Stimulated activated CD8-positive, alpha-beta memory T cell treated with anti-CD3 and anti-CD28 coated beads, Interleukin-4, amount 100 ng/mL, for 24 hours (primary cell): ENCODE results near the gene SRPK3.

Experiments used
- DNase-seq: peaks from one replicate; pipeline ENCODE4 v3.0.0-alpha.2; 2020; ENCODE audit warnings: low read depth

The SRPK3 gene

DNA sequence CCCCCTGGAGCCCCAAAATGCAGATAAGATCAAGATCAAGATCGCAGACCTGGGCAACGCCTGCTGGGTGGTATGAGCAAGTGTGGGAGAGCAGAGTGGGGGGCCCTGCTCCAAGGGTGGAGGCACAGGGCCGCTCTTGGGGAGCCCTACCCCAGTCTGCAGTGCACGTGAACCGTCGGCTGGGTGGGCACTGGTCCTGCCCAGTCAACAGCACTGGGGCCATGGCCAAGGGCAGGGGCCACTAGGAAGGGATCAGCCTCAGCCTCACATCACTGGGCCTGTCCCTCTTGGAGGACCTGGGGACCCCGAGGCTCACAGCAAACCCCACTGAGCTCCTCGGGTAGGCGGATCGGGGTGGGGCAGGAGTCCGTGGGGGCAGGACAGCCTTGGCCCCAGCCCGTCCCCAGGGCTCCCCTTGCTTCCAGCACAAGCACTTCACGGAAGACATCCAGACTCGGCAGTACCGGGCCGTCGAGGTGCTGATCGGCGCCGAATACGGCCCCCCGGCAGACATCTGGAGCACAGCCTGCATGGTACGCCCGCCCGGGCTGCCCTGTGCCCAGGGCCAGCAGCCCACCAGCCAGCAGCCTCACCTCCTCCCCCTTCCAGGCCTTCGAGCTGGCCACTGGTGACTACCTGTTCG lies 3.6 kb downstream of the SRPK3 start:
- no peak for DNase-seq

DNA sequence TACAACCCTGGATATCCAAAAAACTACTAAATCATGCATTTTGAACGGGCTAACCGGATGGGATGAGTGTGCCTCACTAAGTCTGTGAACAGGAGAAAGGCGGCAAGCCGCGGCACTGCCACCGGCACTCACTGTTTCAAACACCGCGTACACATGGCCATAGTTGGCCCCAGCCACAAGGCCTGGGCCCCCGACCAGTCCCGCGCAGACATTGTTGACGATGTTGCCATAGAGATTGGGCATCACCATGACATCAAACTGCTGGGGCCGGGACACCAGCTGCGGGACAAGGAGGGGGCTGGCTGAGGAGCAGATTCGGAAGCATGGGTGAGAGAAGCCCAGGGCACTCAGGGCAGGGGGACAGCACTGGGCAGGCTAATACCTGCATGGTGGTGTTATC lies 5.8 kb downstream of the SRPK3 start:
- no peak for DNase-seq

DNA sequence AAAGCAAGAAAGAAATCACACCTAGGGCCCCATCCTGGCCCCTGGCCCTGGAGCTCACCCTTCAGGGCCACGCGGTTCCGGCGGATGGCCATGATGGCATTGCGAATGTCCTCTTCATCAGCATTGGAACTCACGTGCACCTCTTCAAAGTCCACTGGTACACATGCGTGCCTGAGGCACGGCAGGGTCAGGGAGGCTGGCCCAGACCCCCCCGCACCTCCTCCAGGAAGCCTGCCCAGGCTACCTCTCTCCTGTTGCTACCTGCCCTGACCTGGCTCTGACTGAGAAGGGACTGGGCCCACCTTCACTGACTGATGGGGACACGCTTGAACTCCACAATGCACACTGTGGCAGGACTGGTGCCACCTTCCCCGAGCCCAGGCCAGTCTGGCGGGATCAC lies 8.8 kb downstream of the SRPK3 start:
- DNase-seq, result no peak

DNA sequence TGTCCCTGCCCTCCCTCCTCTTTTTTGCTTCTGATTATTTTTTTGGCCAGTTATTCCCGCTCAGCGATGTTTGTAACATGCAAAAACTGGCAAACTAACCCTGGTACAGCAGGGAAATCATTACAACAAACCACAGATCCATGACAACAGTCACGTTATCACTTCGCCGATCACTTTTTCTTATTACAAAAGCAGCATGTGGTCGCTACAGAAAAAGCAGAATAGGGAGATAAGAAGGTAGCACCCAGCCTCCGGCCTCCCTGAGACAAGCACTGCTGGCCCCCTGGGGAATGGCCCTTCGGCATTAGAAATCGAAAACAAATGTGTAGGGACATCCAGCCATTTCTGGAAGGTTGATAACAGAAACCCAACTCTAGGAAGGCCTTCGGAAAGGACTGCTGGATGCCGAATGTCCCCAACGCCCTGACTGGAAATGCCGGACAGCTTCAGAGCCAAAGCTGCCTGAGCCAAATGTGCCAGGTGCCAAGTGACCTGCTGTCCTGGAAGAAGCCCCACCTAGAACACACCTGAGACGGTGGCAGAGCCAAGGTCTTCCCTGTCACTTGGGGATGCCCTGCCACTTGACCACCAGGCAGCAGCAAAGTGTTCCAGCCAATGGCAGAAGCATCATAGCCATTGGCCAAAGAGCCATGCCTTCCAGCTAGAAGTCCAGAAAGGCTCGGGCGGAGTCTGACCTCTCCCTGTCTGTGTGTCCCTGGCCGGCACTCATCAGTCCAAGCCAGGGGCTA lies 10.4 kb downstream of the SRPK3 start:
- DNase-seq, result no peak

DNA sequence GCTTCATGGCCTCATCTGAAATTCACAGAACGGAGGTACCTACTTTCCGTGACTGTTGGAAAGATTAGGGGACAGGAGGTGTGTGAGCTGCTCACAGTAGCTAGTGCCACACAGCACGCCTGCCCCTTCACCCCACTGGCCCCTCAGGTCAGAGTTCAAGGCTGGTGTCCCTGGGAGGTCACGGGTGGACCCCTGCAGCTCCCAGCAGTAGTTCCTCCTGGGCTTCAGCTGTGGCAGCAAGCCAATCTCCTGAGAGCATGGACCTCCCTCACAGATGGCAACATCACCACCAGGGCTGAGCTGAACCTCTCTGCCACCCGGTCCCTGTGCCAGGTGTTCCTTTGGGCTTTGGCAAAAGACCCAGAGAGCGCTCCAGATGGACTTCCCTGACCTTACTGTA lies 11.5 kb downstream of the SRPK3 start:
- no peak for DNase-seq

DNA sequence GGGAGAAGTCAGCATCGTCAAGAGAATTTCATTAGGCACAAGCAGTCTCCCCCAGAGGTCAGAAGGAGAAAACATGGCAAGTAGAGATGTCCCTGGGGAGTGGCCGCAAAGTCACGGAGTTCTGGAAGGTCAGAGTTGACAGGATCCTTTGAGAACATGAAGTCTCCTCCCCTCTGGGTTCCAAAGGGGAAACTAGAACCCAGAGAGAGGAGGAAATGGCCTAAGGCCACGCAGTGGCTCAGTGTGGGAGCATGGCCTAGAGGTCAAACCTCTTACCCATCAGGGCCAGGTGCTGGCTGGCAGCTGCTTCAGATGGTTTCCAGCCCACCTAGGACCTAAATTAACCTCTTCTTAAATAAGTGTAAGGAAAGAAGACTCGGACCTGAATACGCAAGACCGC lies 12.4 kb downstream of the SRPK3 start:
- no peak for DNase-seq

DNA sequence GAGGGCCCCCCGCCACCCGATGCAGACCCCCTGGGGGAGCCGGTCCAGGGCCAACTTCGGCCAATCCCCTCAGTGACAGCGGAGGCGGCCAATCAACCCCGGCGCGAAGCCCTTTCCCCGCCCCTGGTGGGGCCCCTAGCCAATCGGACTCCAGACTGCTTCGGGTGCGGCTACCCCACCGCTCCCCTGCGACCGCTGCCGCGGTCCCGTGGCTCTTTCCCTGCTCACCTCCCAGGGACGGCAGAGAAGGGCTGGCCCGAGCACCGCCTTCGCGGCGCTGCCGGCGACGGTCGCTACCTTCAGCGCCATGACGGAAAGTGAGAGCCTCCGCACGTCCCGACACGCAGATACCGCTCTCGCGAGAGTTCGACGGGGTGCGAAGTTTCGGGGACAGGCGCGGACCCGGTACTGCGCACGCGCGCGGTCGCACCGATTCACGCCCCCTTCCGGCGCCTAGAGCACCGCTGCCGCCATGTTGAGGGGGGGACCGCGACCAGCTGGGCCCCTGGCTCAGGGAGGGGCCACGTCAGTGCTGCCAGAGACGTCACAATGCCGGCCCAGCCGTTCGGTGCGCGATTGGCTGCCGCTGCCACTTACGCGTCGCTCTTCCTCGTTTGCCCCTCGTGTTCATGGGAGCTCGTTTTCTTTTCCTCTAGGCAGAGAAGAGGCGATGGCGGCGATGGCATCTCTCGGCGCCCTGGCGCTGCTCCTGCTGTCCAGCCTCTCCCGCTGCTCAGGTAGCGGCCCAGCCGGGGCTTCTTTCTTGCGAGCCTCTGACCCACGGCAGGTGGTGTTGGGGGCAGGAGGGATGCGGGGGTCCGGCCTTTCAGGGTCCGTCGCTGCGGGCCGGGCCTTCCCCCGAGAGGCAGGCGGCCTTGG lies 13.4 kb downstream of the SRPK3 start, which contains the start of the genes IDH3G and SSR4:
Gene IDH3G (minus strand): TSS at position 358 of the 879 bp plus-strand sequence. CDS start 49 bp downstream, at position 309.
Gene SSR4 (plus strand): TSS at position 651 of the 879 bp plus-strand sequence. CDS start 20 bp downstream, at position 671.
- DNase-seq, result peak; percentile 85

DNA sequence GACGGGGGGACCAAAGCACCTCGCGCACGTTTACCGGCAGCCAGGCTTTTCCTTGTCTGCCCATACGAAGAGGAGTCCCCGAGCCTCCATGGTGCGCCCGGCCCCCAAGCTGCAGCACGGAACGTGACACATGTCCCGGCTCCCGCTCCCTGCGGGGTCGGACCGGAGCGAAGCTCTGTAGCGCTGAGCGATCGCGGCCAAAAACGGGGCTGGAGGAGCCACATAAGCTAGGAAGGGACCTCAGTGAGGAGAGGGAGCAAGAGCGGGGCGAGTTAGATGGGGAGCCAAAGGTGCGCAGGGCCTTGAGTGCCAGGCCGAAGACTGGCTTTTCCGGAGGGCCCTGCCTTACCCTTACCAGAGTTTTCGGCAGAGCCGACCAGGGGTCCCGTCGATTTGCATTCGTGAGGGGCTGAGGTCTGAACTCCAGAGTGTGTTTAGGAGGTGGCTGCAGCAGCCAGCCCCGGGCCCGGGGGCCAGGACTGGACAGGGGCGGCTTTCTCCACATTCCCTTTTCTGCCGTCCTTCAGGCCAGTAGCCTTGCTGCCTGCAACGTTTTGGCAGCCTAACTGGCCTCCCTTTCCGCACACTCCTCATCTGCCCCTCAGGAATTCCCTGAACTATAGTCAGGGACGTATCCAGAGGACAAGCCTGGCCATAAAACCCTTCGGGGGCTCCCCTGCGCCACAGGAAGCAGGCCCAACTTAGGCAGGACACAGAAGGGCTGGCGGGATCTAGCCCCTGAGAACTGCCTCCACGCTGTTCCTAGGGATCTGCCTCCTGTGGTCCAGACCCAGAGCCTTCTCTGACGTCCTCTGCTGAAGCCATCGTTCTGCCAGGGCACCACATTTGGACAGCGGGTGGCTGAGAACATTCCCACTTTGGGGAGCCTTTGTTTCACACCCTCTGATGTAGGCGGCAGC lies 14.3 kb downstream of the SRPK3 start:
- no peak for DNase-seq

DNA sequence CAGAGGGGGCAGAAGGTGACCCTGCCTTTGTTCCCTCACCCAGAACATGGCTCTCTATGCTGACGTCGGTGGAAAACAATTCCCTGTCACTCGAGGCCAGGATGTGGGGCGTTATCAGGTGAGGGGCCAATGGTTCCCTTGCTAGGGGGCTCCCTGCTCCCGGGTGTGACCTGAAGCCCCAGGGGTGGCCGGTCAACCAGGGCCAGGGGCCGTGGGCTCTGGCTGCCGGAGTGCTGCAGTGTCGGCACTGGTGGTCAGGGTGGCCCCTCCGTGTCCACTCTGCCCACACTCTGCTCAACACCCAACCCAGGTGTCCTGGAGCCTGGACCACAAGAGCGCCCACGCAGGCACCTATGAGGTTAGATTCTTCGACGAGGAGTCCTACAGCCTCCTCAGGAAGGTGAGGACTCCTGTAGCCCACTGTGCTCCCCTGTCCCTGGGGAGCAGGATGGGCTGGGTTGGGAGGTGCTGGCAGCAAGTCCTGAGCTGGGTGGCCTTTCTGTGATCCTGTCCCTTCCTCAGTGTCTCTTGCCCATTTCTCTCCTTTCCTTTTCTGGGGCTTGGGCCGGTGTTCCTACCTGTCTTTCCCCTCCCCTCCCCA lies 16.7 kb downstream of the SRPK3 start:
- DNase-seq, result no peak

DNA sequence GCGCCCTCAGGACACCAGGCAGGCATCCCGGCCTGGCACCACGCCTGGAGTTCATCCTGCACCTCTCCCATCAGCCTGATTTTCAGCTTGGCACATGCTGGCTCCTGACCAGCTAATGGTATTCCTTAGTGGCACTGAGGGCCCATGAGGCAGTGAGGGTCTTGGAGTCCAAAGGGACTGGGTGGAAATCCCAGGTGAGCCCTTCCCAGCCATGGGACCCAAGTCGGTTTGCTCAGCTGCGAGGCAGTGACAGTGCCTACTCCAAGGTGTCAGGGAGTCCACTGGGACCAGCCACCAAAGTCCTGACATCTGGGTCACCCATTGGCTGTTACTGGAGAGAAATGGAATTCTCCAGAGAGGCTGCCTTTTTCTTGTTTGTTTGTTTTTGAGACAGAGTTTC lies 18.5 kb downstream of the SRPK3 start:
- DNase-seq, result no peak

DNA sequence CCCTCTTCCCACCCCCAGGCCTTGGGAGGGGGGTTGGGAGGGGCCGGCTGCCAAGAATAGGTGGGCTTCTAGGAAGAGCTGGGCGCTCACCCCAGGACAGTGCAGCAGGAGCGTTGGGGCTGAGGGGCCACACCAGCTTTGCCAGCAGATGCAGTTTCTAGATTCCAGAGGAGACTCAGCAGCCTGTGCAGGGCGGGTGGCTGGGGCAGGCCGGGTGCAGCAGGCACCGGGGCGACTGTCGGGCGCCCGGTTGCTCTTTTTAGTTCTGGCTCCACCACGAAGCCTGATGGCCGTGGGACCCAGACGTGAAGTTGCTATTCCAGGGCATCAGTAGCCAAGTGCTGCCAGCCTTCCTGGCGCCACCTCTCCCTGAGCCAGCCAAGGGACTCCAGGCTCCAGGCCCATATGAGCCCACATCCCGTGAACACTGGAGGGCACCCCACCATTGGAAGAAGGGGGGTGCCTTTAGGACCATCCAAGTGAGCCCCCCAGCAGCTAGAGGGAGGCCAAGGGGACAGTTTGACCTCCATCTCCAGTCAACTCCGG lies 19.4 kb downstream of the SRPK3 start:
- no peak for DNase-seq

DNA sequence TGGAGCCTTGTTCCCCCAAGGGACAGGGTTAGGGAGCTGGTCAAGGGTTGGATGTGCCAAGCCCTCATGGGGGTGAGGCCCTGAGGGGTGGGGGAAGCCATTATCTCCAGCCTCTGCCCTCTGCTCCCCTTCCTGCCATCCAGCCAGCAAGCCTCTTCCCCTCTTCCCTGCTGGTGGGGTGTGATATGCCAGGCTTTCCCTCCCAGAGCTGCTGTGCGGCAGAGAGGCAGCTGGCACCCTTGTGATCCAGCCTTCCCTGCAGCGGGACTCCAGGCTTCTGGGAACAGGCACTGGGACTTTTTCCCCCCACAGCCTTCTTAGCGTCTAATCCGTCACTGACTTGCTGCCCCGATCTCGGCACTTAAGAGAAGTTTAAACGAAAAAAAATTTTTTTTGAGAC lies 19.9 kb downstream of the SRPK3 start:
- no peak for DNase-seq

DNA sequence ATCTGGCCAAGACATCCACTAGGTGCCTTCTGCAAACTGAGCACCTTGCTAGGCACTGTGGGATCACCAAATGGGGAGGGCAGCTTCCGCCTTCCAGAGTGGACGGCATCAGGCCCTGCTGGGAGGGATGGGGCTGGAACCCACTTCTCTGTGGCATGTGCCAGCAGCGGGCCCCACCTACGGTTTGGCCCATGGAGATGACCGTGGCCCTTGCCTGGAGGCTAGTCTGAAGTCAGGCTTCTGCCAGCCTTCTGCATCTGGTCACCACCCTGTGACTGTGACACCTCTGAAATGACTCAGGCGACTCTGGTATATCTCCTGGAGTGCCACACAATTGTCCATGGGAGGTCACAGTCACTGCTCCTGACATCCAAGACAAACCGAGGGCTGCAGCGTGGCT lies 20.8 kb downstream of the SRPK3 start:
- no peak for DNase-seq

DNA sequence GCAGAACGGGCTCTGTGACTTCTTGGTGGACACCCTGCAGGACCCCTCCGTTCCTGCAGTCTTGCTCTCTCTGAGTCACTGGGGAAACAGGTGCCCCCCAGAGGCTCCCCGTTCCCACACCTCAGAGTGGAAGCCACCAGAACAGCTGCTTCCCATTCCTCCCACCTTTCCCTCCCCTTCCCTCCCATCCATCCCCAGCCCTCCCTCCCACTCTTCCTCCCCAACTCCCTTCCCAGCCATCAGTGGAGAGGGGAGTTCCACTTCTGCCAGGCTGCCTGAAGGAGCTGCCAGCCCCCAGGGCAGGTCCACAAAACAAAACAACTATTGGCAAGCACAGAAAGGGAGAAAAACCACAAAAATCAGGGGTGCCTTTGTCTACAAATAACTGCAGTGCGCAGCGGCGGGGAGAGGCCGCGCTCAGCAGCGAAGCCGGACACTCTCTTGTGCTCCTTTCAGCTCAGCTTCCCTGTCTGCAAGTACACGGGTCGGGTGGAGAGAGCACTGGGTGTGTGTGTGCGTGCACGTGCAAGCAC lies 21.7 kb downstream of the SRPK3 start:
- no peak for DNase-seq

DNA sequence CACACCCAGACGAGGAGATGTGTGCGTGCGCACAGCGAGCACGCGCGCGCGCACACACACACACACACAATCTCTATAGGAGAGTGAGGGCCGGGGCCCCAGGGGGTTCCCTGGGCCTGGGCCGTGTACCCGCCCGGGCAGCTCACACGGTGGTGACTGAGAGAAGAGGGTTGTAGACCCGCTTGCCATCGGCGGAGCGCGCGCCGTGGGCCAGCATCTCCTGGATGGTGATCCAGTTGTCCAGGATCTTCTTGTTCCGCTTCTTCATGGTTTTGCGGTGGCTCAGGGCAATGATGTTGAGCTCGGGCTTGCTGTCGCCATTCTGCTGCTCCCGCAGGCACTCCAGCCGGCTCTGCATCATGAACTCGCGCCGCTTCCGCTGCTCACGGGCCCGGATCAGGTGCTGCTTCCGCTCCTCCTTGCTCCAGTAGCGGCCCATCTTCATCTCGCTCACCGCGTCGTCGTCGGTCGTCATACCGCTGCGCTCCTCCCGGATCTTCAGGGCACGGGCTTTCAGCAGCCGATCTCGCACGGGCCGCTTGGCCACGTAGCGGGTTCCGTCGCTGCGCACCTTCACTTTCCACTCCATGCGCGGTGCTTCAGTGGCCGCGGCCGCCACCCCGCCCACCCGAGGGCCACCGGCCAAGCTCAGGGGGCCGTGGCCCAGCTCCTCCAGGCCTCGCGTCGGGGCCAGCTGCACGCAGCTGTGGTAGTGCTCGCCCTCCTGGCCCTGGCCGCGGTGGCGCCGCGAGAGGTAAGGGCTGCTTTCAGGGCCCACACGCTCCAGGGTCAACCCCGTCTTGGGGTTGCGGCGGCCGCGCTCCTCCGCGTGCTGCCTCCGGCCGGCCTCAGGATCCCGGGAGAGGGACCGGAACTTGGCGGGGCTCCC lies 22.6 kb downstream of the SRPK3 start:
- no peak for DNase-seq

DNA sequence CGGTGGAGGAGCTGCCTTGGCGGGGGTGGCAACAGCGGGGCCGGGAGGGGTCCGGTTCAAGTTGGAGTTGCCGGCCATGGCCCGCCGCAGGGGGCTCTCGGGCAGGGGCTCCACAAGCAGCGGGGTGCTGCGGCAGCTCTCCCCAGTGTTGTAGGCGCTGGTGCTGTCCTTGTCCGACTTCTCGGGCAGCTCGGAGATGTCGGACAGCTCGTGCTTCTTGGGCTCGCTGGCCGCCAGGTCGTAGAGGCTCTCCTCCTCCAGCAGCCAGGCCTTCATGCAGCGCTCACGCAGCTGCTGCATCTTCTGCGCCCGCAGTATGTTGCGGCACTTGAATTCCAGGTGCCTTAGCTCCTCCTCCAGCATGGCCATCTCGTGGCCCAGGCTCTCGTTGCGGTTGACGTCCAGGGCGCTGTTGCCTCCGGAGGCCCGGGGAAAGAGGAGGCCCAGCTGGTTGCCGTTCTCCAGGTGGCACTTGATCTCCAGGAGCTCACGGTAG lies 23.3 kb downstream of the SRPK3 start:
- no peak for DNase-seq

DNA sequence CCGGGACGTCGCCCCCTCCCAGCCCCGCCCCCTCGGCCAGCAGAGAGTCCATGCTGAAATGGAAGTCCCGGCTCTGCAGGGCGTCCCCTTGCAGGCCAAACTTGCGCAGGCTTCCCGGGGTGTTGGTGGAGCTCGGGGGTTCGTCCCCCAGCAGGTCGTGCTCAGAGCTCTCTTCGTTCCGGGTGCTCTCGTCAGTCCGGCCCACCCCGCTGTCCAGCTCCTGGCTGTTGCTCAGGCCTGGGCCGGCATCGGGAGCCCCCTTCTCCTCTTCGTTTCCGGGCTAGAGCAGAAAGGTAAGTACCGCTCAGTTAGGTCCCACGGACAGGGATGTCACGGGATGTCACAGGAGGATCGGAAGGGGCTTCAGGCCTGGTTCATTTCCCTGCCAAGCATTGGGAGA lies 23.8 kb downstream of the SRPK3 start:
- no peak for DNase-seq

DNA sequence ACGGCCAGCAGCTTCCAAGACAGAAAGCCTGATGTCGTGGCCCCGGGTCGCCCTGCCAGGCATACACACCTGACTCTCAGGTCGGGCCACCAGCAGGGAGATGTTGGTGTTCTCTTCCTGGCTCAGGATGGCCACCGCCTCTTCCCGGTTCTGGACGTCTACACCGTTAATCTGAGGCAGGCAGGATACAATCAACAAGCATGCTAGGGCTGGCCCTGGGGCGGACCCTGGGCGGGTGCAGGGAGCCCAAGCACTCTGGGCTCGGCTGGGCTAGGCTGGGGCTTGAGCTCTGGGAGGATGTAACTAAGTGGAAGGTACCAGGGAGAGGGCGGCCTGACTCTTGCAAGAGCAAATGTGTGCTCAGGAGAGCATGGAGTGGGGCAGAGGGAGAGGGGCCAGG lies 24.6 kb downstream of the SRPK3 start:
- no peak for DNase-seq

DNA sequence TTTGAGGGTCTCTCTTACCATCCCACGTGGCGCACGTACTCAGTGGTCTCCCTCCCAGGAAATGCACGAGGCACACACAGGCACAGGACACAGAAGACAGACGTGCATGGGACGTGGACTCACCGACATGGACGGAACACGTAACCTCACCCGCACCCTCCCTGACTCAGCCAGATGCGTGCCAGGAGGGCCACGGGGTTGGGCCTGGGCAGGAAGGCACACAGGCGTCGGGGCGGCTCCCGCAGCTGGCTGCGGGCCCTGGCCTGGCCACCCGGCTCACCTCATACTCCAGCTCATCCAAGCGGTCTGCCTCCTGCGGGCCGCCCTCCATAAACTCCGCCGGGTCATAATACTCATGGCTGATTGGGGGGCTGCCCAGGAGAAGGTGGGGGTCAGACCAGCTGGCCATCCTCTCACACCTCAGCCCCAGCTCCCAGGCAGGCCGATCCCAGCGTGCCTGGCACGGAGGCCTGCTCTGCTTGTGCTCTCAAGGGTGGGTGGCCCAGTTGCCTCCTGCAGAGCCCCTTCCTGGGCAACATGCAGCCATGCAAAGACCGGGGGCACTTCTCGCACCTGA lies 26.2 kb downstream of the SRPK3 start:
- DNase-seq, result no peak
